Measurements from ENCODE around the gene SLC9A8. TPM values are rescaled to one million over a fixed set of nuclear protein-coding genes. Genes with fewer than 3 reads are reported as not detected.

Gene SLC9A8
- total and polyA plus RNA-seq, 7 experiments from 2014 or later, result 6.2 to 42.5 (median 23.6) TPM

DNA sequence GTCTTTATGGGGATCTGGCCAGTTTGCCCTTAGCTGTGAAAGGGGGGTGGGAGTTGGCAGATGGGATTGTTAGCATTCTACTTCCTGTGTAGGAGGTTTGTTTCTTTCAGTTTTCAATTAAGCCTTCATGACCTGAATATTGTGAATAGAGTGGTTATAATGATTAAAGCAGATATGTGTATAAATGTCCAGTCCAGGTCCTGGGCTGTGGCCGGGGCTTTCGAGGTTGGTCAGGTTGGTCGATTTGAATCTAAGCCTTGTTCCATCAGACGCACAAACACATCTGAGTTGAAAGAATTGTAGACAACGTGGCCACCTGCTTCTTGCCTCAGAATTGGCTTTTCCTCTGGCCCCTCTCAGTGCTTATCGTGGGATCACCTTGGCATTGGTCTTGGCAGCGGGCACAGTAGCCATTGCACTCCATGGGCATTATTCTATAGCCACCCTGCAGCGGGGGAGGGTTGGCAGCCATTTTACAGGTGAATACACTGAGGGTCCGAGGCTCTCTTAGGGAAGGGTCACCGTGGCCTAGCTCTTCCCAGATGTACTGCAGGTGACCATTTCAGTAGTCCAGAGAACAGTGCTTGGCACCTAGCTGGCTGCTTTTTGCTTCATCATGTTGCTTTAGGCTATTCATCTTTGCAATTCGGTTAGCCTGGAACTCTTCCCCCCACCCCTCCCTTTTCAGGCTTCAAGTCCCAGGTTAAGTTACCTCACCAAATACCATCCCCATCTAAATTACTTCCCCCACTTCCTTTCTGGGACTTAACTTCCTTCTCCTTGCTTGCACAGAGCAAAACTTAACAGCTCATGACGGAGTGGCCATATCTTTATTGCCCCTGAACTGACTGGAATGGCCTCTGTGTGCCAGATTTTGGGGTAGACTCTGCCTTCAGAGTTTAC, 124.7 kb downstream of the SLC9A8 start:
- Histone ChIP-seq H3K27me3 (ENCODE audit: control insufficient read depth in 2 of 2, insufficient read depth in 2 of 2, low read length in 2 of 2) (no peaks in the 10 kb centered on the region), H3K4me3 (ENCODE audit: low read length) (peak overlapping the region; percentile 90), H3K4me1 (ENCODE audit: control insufficient read depth in 2 of 2, insufficient read depth in 2 of 2, low read length in 2 of 2) (peaks cover 20 to 27% of the 10 kb centered on the region in 2 donors), H3K9me3 (ENCODE audit: control insufficient read depth in 2 of 3, low read length in 3 of 3) (no peaks in the 10 kb centered on the region), H3K27ac (ENCODE audit: low read depth, low read length) (peak overlapping the region; percentile 95), H3K36me3 (ENCODE audit: control insufficient read depth in 2 of 3, insufficient read depth in 3 of 3, low read length in 3 of 3) (peaks cover 4 to 23% (median 4%) of the 10 kb centered on the region in 3 experiments)
- ChIA-PET CTCF (interaction anchor here (1.5 kb wide), 1 partner anchor 9 kb away, joined by 4 read pairs; no protein-coding TSS in a partner anchor), POLR2A (interaction anchor here (0.5 to 4.4 kb wide), 9 partner anchors 9 to 210 kb away, joined by 3 to 44 read pairs (median 4); partner anchors contain the start of gene SPATA2)
- H3K4me3 Mint-ChIP-seq, result peak overlapping the region; percentile 95 to 100 (median 98)
- intact Hi-C loops (cut with micrococcal nuclease), result loop anchor here (2.0 to 10.0 kb wide), 8 partner anchors 124 to 1012 kb away; partner anchors contain the start of genes PTPN1 (in 2 of the 2), ADNP (in 1 of the 2), ARFGEF2 (in 1 of the 2) and B4GALT5 (in 1 of the 2)
- DNase-seq (peak in 3 of 9 donors; percentile 23 to 27 (median 25)), ATAC-seq (no peak)
- H3K27me3 Mint-ChIP-seq, result no peaks in the 10 kb centered on the region
- peaks cover 37 to 66% (median 56%) of the 10 kb centered on the region in 7 donors for H3K4me1 Mint-ChIP-seq
- peaks cover 0 to 2% (median 0%) of the 10 kb centered on the region in 11 donors for H3K9me3 Mint-ChIP-seq
- H3K27ac Mint-ChIP-seq, result peak overlapping the region; percentile 83 to 98 (median 95)
- peaks cover 5 to 14% (median 7%) of the 10 kb centered on the region in 5 donors for H3K36me3 Mint-ChIP-seq

DNA sequence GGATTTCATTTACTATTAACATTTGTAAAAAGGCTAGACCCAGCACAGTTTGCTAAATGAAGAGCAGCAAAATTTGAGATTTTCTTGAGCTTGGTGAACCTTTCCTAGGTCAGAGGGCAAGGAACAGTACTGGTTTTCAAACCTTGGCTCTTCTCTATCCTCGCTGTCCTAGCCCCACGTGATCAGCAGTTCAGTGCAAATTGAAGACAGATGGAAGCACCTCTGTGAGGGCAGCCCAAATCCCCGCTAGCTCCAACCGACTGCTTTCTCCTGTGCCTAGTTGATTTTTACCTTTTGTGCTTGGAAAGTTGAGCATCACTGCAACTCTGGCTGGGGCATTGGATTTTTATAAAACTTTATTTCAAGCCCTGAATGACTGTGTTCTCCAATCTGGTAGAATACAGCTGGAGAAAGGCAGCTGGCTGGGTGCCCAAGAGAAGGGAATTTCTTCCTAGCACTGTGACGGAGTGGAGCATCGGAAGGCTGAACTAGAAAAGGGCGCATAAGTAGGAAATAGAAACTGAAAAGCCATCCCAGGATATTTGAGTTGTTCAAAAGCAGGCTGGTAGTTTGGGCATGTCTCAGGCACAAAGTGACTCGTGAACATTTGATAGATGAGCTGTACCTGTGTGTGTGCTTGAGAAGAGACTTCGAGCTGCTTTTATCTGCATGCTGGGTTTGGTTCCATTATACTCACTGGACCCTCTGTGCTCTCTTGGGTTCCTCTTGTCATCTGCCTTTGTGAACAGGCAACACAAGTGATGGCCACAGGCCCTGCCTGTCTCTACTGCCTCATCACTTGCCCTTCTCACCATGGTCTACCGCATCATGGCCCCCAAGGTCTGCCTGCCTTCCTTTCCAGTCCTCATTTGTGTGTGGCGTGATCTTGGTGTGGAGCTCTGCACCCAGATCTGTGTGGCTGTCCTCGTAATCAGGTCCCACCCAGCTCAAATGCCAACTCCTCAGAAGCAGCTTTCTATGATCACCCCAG, 125.8 kb downstream of the SLC9A8 start:
- H3K36me3 ChIP-seq (ENCODE audit: control insufficient read depth in 2 of 3, insufficient read depth in 3 of 3, low read length in 3 of 3), result peaks cover 4 to 31% (median 11%) of the 10 kb centered on the region in 3 experiments
- Mint-ChIP-seq H3K9me3 (peaks cover 0 to 2% (median 0%) of the 10 kb centered on the region in 11 donors), H3K27me3 (no peaks in the 10 kb centered on the region), H3K4me3 (peak overlapping the region; percentile 61 to 100 (median 97)), H3K36me3 (peaks cover 5 to 19% (median 7%) of the 10 kb centered on the region in 5 donors), H3K27ac (peak overlapping the region; percentile 36 to 98 (median 67)), H3K4me1 (peaks cover 37 to 73% (median 62%) of the 10 kb centered on the region in 7 donors)
- H3K27ac ChIP-seq (ENCODE audit: low read depth, low read length), result peak overlapping the region; percentile 95
- peak overlapping the region; percentile 90 for H3K4me3 ChIP-seq (ENCODE audit: low read length)
- H3K4me1 ChIP-seq (ENCODE audit: control insufficient read depth in 2 of 2, insufficient read depth in 2 of 2, low read length in 2 of 2), result peaks cover 22 to 27% of the 10 kb centered on the region in 2 donors
- H3K27me3 ChIP-seq (ENCODE audit: control insufficient read depth in 2 of 2, insufficient read depth in 2 of 2, low read length in 2 of 2), result no peaks in the 10 kb centered on the region
- intact Hi-C loops (cut with micrococcal nuclease), result loop anchor here in 1 of 2 donors (5.0 to 10.0 kb wide), 3 partner anchors 226 to 1014 kb away; partner anchors contain the start of genes ARFGEF2, B4GALT5 and PARD6B
- CTCF ChIA-PET, result interaction anchor here (0.5 kb wide), 1 partner anchor 229 kb away, joined by 3 read pairs; no protein-coding TSS in a partner anchor
- no peaks in the 10 kb centered on the region for H3K9me3 ChIP-seq (ENCODE audit: control insufficient read depth in 2 of 3, low read length in 3 of 3)
- POLR2A ChIA-PET, result no interaction called here
- no peak for ATAC-seq
- no peak for DNase-seq

DNA sequence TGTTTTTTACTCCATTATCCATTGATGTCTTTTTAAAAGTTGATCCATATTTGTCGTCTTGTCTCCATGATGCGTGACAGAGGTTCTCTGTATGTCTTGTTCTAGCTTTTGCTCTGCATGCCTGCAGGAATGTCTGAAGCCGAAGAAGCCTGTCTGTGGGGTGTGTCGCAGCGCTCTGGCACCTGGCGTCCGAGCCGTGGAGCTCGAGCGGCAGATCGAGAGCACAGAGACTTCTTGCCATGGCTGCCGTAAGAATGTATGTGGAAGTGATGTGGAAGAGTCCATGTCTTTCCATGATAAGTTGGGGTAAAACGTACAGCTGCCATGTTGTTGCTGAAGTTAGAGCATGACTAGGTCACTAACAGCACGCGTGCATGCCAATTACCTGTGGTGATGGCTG, 128.8 kb downstream of the SLC9A8 start:
- H3K4me1 Mint-ChIP-seq, result peaks cover 36 to 66% (median 58%) of the 10 kb centered on the region in 7 donors

More for the DNA sequence above, 128.8 kb downstream of the SLC9A8 start:
- H3K27me3 Mint-ChIP-seq, result no peaks in the 10 kb centered on the region
- peaks cover 19 to 23% of the 10 kb centered on the region in 2 donors for H3K4me1 ChIP-seq (ENCODE audit: control insufficient read depth in 2 of 2, insufficient read depth in 2 of 2, low read length in 2 of 2)
- H3K9me3 Mint-ChIP-seq, result no peaks in the 10 kb centered on the region
- DNase-seq, result no peak
- H3K27ac Mint-ChIP-seq, result peak overlapping the region in 3 of 9 donors; percentile 56 to 89 (median 56)
- no peak overlapping the region for H3K27ac ChIP-seq (ENCODE audit: low read depth, low read length)
- ATAC-seq, result no peak
- no peaks in the 10 kb centered on the region for H3K27me3 ChIP-seq (ENCODE audit: control insufficient read depth in 2 of 2, insufficient read depth in 2 of 2, low read length in 2 of 2)
- H3K4me3 ChIP-seq (ENCODE audit: low read length), result no peak overlapping the region
- H3K36me3 Mint-ChIP-seq, result peaks cover 7 to 32% (median 13%) of the 10 kb centered on the region in 5 donors
- POLR2A ChIA-PET, result no interaction called here
- intact Hi-C loops (cut with micrococcal nuclease), result no loop called here
- peak overlapping the region in 3 of 10 donors; percentile 17 to 61 (median 32) for H3K4me3 Mint-ChIP-seq
- CTCF ChIA-PET, result no interaction called here
- H3K36me3 ChIP-seq (ENCODE audit: control insufficient read depth in 2 of 3, insufficient read depth in 3 of 3, low read length in 3 of 3), result peaks cover 4 to 52% (median 12%) of the 10 kb centered on the region in 3 experiments
- H3K9me3 ChIP-seq (ENCODE audit: control insufficient read depth in 2 of 3, low read length in 3 of 3), result no peaks in the 10 kb centered on the region

Other genes with a start within 250 kb of the SLC9A8 start
- 10 to 100 TPM in 1 of 5 experiments, not detected in 4; 12.5 TPM for gene PTGIS, start 244.7 kb upstream of the SLC9A8 start, total RNA-seq
- gene PTGIS, start 244.7 kb upstream of the SLC9A8 start, polyA plus RNA-seq, result not detected
- 10 to 100 TPM in 2 of 5 experiments, 1 to 10 TPM in 3; 3.3 to 23.1 (median 4.6) TPM for gene B4GALT5, start 99.0 kb upstream of the SLC9A8 start, total RNA-seq
- under 1 TPM; 0.14 to 0.37 TPM for gene B4GALT5, start 99.0 kb upstream of the SLC9A8 start, polyA plus RNA-seq
- gene SPATA2, start 102.7 kb downstream of the SLC9A8 start, total RNA-seq, result 10 to 100 TPM in 2 of 5 experiments, 1 to 10 TPM in 3; 9.0 to 18.4 (median 10.0) TPM
- 1 to 10 TPM; 2.7 to 7.4 TPM for gene SPATA2, start 102.7 kb downstream of the SLC9A8 start, polyA plus RNA-seq
- gene RNF114, start 123.6 kb downstream of the SLC9A8 start, total RNA-seq, result 100 to 1,000 TPM in 3 of 5 experiments, 10 to 100 TPM in 2; 67.1 to 113 (median 101) TPM
- gene RNF114, start 123.6 kb downstream of the SLC9A8 start, polyA plus RNA-seq, result 100 to 1,000 TPM; 130 to 143 TPM
- 1 to 10 TPM in 2 of 5 experiments, under 1 TPM in 3; 0.22 to 7.0 (median 0.34) TPM for gene SNAI1, start 170.2 kb downstream of the SLC9A8 start, total RNA-seq
- gene SNAI1, start 170.2 kb downstream of the SLC9A8 start, polyA plus RNA-seq, result under 1 TPM; 0.28 to 0.34 TPM

All from naive thymus-derived CD4-positive, alpha-beta T cell (primary cell).